ENCODE data around the gene SLC2A13. TPM values are rescaled to one million over a fixed set of nuclear protein-coding genes. Genes with fewer than 3 reads are reported as not detected.

Gene SLC2A13
- total RNA-seq, 2 donors from 2014 or later = 21.0 to 41.9 TPM

DNA sequence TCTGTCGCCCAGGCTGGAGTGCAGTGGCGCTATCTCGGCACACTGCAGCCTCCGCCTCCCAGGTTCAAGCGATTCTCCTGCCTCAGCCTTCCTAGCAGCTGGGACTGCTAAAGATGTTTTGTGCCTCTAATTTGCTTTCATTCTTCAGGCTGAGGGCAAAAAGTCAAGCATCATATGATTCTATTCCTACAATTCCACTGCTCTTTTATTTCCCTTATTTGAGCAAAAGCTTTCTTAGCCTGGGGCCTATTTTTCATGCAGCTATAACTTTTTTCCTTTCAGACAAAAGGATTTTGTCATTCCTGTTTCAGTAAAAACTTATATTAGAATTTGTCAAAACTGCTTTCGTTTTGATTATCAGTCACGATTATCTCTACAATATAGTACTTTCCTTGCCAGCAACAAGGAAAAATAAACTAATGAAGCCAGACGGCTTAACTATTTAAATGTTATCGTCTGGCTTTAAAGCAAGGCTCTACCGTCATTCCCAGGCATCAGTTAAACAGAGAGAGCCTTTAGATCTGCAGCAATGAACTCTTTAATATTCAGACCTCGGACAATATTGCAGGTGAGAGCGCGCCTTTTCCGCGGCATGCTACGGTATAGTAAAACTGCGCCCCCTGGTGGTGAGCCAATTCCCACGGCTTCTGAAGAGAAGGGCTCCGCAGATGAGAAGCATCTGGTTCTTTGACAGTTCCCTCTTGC lies 1.4 kb upstream of the SLC2A13 start:
- peak overlapping the region in 1 of 4 donors; percentile 89 for H3K27ac ChIP-seq
- peaks cover 35% of the 10 kb centered on the region for H3K4me1 ChIP-seq
- no peaks in the 10 kb centered on the region for H3K27me3 ChIP-seq
- intact Hi-C loops (cut with DNase I) = no loop called here
- H3K4me3 ChIP-seq = peak overlapping the region in 1 of 2 donors; percentile 10
- peak; percentile 52 for ATAC-seq
- no peaks in the 10 kb centered on the region for H3K36me3 ChIP-seq (replicated peaks in 1 of 2; ENCODE audit: insufficient read depth in 1 of 2, low read depth in 2 of 2)
- no peaks in the 10 kb centered on the region for H3K9me3 ChIP-seq
- 22 to 23% methylated on average over 19 of the region's 19 CpGs for WGBS, 2 donors
- peak; percentile 90 to 96 (median 92) for DNase-seq
- TF ChIP-seq, protein P1, sequence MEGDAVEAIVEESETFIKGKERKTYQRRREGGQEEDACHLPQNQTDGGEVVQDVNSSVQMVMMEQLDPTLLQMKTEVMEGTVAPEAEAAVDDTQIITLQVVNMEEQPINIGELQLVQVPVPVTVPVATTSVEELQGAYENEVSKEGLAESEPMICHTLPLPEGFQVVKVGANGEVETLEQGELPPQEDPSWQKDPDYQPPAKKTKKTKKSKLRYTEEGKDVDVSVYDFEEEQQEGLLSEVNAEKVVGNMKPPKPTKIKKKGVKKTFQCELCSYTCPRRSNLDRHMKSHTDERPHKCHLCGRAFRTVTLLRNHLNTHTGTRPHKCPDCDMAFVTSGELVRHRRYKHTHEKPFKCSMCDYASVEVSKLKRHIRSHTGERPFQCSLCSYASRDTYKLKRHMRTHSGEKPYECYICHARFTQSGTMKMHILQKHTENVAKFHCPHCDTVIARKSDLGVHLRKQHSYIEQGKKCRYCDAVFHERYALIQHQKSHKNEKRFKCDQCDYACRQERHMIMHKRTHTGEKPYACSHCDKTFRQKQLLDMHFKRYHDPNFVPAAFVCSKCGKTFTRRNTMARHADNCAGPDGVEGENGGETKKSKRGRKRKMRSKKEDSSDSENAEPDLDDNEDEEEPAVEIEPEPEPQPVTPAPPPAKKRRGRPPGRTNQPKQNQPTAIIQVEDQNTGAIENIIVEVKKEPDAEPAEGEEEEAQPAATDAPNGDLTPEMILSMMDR (IDR thresholded peaks at IDR 0.05) = peak; percentile 75 to 98 (median 86)
- no peak for TF ChIP-seq POLR2A (IDR thresholded peaks at IDR 0.05)

DNA sequence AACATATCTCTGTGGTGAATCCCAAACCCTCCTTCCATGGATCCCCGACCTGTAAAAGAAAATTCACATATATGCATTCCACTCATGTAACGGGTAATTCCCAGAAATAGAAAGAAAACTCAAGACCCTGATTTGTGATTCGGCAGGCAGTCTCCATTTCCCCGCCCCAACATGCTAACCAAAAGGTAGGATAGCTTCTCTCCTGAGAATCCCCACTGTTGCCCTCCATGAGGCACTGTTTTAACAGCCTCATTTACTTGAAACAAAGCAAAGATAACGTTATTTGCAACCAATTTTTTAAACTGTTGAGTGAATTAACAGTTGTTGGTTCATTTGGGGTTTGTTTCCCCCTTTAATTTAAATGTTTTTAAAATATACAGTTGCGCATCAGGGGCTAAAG lies 774 bp upstream of the SLC2A13 start:
- Histone ChIP-seq H3K9me3 (no peaks in the 10 kb centered on the region), H3K4me3 (no peak overlapping the region), H3K36me3 (replicated peaks in 1 of 2; ENCODE audit: insufficient read depth in 1 of 2, low read depth in 2 of 2) (no peaks in the 10 kb centered on the region), H3K27me3 (no peaks in the 10 kb centered on the region), H3K27ac (peak overlapping the region in 2 of 4 donors; percentile 87 to 89), H3K4me1 (peaks cover 41% of the 10 kb centered on the region)
- TF ChIP-seq POLR2A (IDR thresholded peaks at IDR 0.05) = no peak
- TF ChIP-seq, protein P1 (IDR thresholded peaks at IDR 0.05) = no peak
- ATAC-seq = no peak
- WGBS, 2 donors = 79 to 82% methylated on average over 6 of the region's 6 CpGs
- DNase-seq = no peak
- intact Hi-C loops (cut with DNase I) = no loop called here

DNA sequence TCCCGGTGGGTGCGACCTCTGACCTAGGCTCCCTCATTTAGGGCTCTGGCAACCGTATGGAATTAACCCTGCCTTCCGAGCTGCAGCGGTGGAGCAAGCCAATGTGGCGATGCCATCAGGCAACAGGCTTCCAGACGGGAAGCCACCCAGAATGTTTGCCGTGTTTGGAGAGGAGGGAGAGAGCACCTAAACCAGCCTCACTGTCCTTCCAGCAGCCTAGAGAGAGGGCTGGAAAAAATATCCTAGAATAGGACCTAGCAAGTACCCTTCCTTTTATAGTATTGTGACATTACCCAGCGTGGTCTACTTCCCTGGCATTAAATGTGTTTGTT lies 287 bp upstream of the SLC2A13 start:
- peak; percentile 28 for ATAC-seq

DNA sequence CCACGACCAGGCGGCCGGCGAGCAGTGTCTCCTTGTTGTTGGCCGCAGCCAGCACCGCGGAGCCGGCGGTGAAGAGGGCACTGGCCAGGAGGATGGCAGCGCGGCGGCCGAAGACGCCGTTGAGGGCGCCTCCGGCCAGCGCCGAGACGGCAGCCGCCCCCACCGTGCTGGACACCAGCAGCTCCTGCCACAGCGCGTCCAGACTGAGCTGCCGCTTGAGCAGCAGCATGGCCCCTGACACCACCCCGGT lies 691 bp downstream of the SLC2A13 start:
- H3K4me1 ChIP-seq = peaks cover 55% of the 10 kb centered on the region
- no peaks in the 10 kb centered on the region for H3K36me3 ChIP-seq (replicated peaks in 1 of 2; ENCODE audit: insufficient read depth in 1 of 2, low read depth in 2 of 2)
- no peaks in the 10 kb centered on the region for H3K9me3 ChIP-seq
- H3K27me3 ChIP-seq = no peaks in the 10 kb centered on the region
- intact Hi-C loops (cut with DNase I) = no loop called here
- H3K4me3 ChIP-seq = peak overlapping the region; percentile 67 to 86
- WGBS, 2 donors = 0 to 1% methylated on average over 9 to 26 of the region's 26 CpGs
- TF ChIP-seq POLR2A (IDR thresholded peaks at IDR 0.05) = no peak
- TF ChIP-seq, protein P1 (IDR thresholded peaks at IDR 0.05) = no peak
- peak overlapping the region; percentile 13 to 89 (median 81) for H3K27ac ChIP-seq
- DNase-seq (peak in 1 of 4 donors; percentile 51), ATAC-seq (peak; percentile 54)

More for the DNA sequence above, 287 bp upstream of the SLC2A13 start:
- no peak for DNase-seq
- Histone ChIP-seq H3K4me3 (peak overlapping the region in 1 of 2 donors; percentile 4), H3K27me3 (no peaks in the 10 kb centered on the region), H3K27ac (peak overlapping the region; percentile 13 to 89 (median 81)), H3K36me3 (replicated peaks in 1 of 2; ENCODE audit: insufficient read depth in 1 of 2, low read depth in 2 of 2) (no peaks in the 10 kb centered on the region), H3K9me3 (no peaks in the 10 kb centered on the region), H3K4me1 (peaks cover 46% of the 10 kb centered on the region)
- intact Hi-C loops (cut with DNase I) = no loop called here
- no peak for TF ChIP-seq POLR2A (IDR thresholded peaks at IDR 0.05)
- TF ChIP-seq, protein P1 (IDR thresholded peaks at IDR 0.05) = no peak
- WGBS, 2 donors = 4 to 11% methylated on average over 6 to 9 of the region's 9 CpGs

Measured in body of pancreas (tissue), 4 donors.